ENCODE data around the gene KCNJ1. TPM values are rescaled to one million over a fixed set of nuclear protein-coding genes. Genes with fewer than 3 reads are reported as not detected.

KCNJ1 gene
- total and polyA plus RNA-seq, 10 of the 15 experiments (the other 5 are each of a cell fraction or from before 2014, with no cell fraction given): not detected

- no peak for TF ChIP-seq POLR2AphosphoS2 (IDR thresholded peaks at IDR 0.05; ENCODE audit: low read depth, low read length)
- TF ChIP-seq RUNX3 (IDR thresholded peaks at IDR 0.05; ENCODE audit: low read length): peak; percentile 19; the same call in 1 of the 2 replicates
- 0 out of 4 replicates have a peak, but pooled peaks of 1 of the 2 experiments have one; percentile 13 for TF ChIP-seq EP300 (IDR thresholded peaks at IDR 0.05; ENCODE audit: borderline replicate concordance in 1 of 2, control insufficient read depth in 1 of 2, low read depth in 2 of 2, low read length in 2 of 2)
- TF ChIP-seq SMARCA5 (IDR thresholded peaks at IDR 0.05): no peak
- TF ChIP-seq PKNOX1 (IDR thresholded peaks at IDR 0.05): no peak
- TF ChIP-seq IRF5 (IDR thresholded peaks at IDR 0.05; ENCODE audit: borderline replicate concordance): no peak
- no peak for TF ChIP-seq SMAD1 (IDR thresholded peaks at IDR 0.05; ENCODE audit: low read depth, partially characterized antibody)
- TF ChIP-seq HDAC6 (IDR thresholded peaks at IDR 0.05; ENCODE audit: unreplicated experiment): no peak
- TF ChIP-seq MTA2 (IDR thresholded peaks at IDR 0.05; ENCODE audit: low read depth): no peak
- no peak for TF ChIP-seq DPF2 (IDR thresholded peaks at IDR 0.05)
- no peak for TF ChIP-seq ZBTB40 (IDR thresholded peaks at IDR 0.05; ENCODE audit: borderline replicate concordance)
- TF ChIP-seq TAF1 (IDR thresholded peaks at IDR 0.05; ENCODE audit: borderline replicate concordance, low read depth, low read length): no peak
- no peak for TF ChIP-seq NR2F1 (conservative IDR thresholded peaks at IDR 0.05)
- 0 out of 2 replicates have a peak, but pooled peaks have one; percentile 9 for TF ChIP-seq CREM (IDR thresholded peaks at IDR 0.05; ENCODE audit: low read depth)
- TF ChIP-seq JUND (IDR thresholded peaks at IDR 0.05; ENCODE audit: low read depth, low read length): peak; percentile 26; the same call in 1 of the 2 replicates
- TF ChIP-seq RELB (IDR thresholded peaks at IDR 0.05; ENCODE audit: low read depth): no peak
- 0 out of 2 replicates have a peak, but pooled peaks have one; percentile 15 for TF ChIP-seq ATF2 (IDR thresholded peaks at IDR 0.05; ENCODE audit: low read length)
- TF ChIP-seq CBFB (IDR thresholded peaks at IDR 0.05; ENCODE audit: low read depth): no peak
Measured at GRCh38 chr11:128796270-128796669, 70.8 kb downstream of the KCNJ1 start (continued).

All from GM12878 (cell line).